CD4-positive, alpha-beta memory T cell (primary cell): Measurements from ENCODE around the gene STAU1. TPM values are rescaled to one million over a fixed set of nuclear protein-coding genes. Genes with fewer than 3 reads are reported as not detected.
"Not testable (repeated sequence)": the region's sequence is repeated elsewhere in the genome, so short reads cannot be mapped to it uniquely, and the experiment has no call there.

Experiments
- CTCF ChIA-PET: fragments of 350-600 bp; sonication (Branson Sonifier 250); formaldehyde crosslinking; loops from one replicate; lab custom pipeline; 2021; ENCODE audit warnings: inconsistent platforms; ENCODE audit not compliant: partially characterized antibody; lab: Charles Lee
- POLR2A ChIA-PET: fragments of 350-600 bp; sonication (Branson Sonifier 250); formaldehyde crosslinking; loops from one replicate; lab custom pipeline; 2021; ENCODE audit not compliant: partially characterized antibody; lab: Charles Lee
- DNase-seq, 5 donors: peaks; one replicate each; pipeline versions ENCODE4 v3.0.0 to v3.0.0-alpha.2; 2020 to 2022; ENCODE audit warnings: mixed read lengths in 1 of 5
- H3K27ac ChIP-seq: one replicate; pipeline ENCODE4 v1.7.0; 2013; ENCODE audit warnings: low read depth, low read length
- H3K27me3 ChIP-seq: 2 replicates; pipeline ENCODE4 v1.7.0; 2013; ENCODE audit warnings: mild to moderate bottlenecking, low read length, moderate library complexity; ENCODE audit not compliant: insufficient read depth
- H3K36me3 ChIP-seq: 2 replicates; pipeline ENCODE4 v1.7.0; 2013; ENCODE audit warnings: mild to moderate bottlenecking, low read length, moderate library complexity; ENCODE audit not compliant: insufficient read depth
- H3K4me1 ChIP-seq: 2 replicates; pipeline ENCODE4 v1.7.0; 2013; ENCODE audit warnings: mild to moderate bottlenecking, low read length, moderate library complexity; ENCODE audit not compliant: insufficient read depth
- H3K4me3 ChIP-seq, 2 donors: one replicate each; pipeline ENCODE4 v1.7.0; 2013; ENCODE audit warnings: low read length in 2 of 2, mild to moderate bottlenecking in 1 of 2
- H3K9me3 ChIP-seq, 2 donors: one replicate each; pipeline ENCODE4 v1.7.0; 2013; ENCODE audit warnings: low read length in 2 of 2, control low read depth in 1 of 2; ENCODE audit not compliant: control insufficient read depth in 1 of 2
- H3K27ac Mint-ChIP-seq, 7 donors: one replicate each; pipeline ENCODE4 v1.8.0; 2020 to 2021; ENCODE audit warnings: mixed read lengths in 7 of 7, mild to moderate bottlenecking in 6 of 7, inconsistent platforms in 3 of 7, moderate library complexity in 3 of 7
- H3K27me3 Mint-ChIP-seq, 2 donors: one replicate each; pipeline ENCODE4 v1.8.0; 2020 to 2021; ENCODE audit warnings: mixed read lengths in 2 of 2
- H3K36me3 Mint-ChIP-seq, 2 donors: one replicate each; pipeline ENCODE4 v1.8.0; 2020 to 2021; ENCODE audit warnings: mixed read lengths in 2 of 2, inconsistent platforms in 1 of 2, mild to moderate bottlenecking in 1 of 2
- H3K4me1 Mint-ChIP-seq, 4 donors: one replicate each; pipeline ENCODE4 v1.8.0; 2020 to 2021; ENCODE audit warnings: mixed read lengths in 4 of 4, mild to moderate bottlenecking in 1 of 4
- H3K4me3 Mint-ChIP-seq, 8 donors: one replicate each; pipeline ENCODE4 v1.8.0; 2020 to 2021; ENCODE audit warnings: mixed read lengths in 8 of 8, mild to moderate bottlenecking in 7 of 8, moderate library complexity in 6 of 8, inconsistent platforms in 3 of 8
- H3K9me3 Mint-ChIP-seq, 8 donors: one replicate each; pipeline ENCODE4 v1.8.0; 2020 to 2021; ENCODE audit warnings: mixed read lengths in 8 of 8, mild to moderate bottlenecking in 5 of 8, inconsistent platforms in 3 of 8, moderate library complexity in 1 of 8
- intact Hi-C: fragments of 100-400 bp; cut with micrococcal nuclease; formaldehyde crosslinking; loops from one replicate; pipeline ENCODE4 v1.15.1; 2023
- polyA plus RNA-seq, 2 donors: library from polyadenylated mRNA; unstranded; fragments of 300-500 nt; fragmentation: Illumina TruSeq; gene quantifications; one replicate each; pipeline ENCODE4 v1.2.3, GENCODE V29; 2021
- total RNA-seq, 2 experiments: library from RNA; stranded (reverse); gene quantifications; one replicate each; pipeline ENCODE4 v1.2.3, GENCODE V29; 2021

STAU1 gene
- total and polyA plus RNA-seq, 4 experiments from 2014 or later: 23.2 to 49.9 (median 49.0) TPM

- H3K36me3 Mint-ChIP-seq: peaks cover 39 to 47% of the 10 kb centered on the region in 2 donors
- H3K27ac ChIP-seq: no peak overlapping the region
- H3K27me3 Mint-ChIP-seq: no peaks in the 10 kb centered on the region
- no peaks in the 10 kb centered on the region for H3K27me3 ChIP-seq
- H3K27ac Mint-ChIP-seq: peak overlapping the region in 1 of 7 donors; percentile 76
- H3K9me3 ChIP-seq: no peaks in the 10 kb centered on the region
- H3K4me1 Mint-ChIP-seq: peaks cover 7 to 20% (median 15%) of the 10 kb centered on the region in 4 donors
- H3K9me3 Mint-ChIP-seq: no peaks in the 10 kb centered on the region
- no peak overlapping the region for H3K4me3 Mint-ChIP-seq
- intact Hi-C loops: no loop called here
- no peak overlapping the region for H3K4me3 ChIP-seq
- CTCF ChIA-PET: no interaction called here
- peaks cover 18% of the 10 kb centered on the region for H3K36me3 ChIP-seq
- H3K4me1 ChIP-seq: no peaks in the 10 kb centered on the region
- DNase-seq: no peak
- POLR2A ChIA-PET: no interaction called here
Measured at GRCh38 chr20:49103019-49103418, 85.1 kb downstream of the STAU1 start.

- Histone ChIP-seq H3K4me3 (no peak overlapping the region), H3K4me1 (no peaks in the 10 kb centered on the region), H3K36me3 (peaks cover 24% of the 10 kb centered on the region), H3K27me3 (no peaks in the 10 kb centered on the region), H3K27ac (peak overlapping the region; percentile 4), H3K9me3 (no peaks in the 10 kb centered on the region)
- ChIA-PET POLR2A (no interaction called here), CTCF (interaction anchor here (1.1 to 1.7 kb wide), 2 partner anchors 32 to 116 kb away, joined by 5 to 9 read pairs; no protein-coding TSS in a partner anchor)
- peaks cover 7 to 20% (median 15%) of the 10 kb centered on the region in 4 donors for H3K4me1 Mint-ChIP-seq
- H3K27ac Mint-ChIP-seq: peak overlapping the region; percentile 60 to 90 (median 73)
- H3K36me3 Mint-ChIP-seq: peaks cover 47 to 64% of the 10 kb centered on the region in 2 donors
- peak overlapping the region in 5 of 8 donors; percentile 7 to 54 (median 35) for H3K4me3 Mint-ChIP-seq
- no peaks in the 10 kb centered on the region for H3K27me3 Mint-ChIP-seq
- no peaks in the 10 kb centered on the region for H3K9me3 Mint-ChIP-seq
- no peak for DNase-seq
- intact Hi-C loops: no loop called here
Measured at GRCh38 chr20:49100972-49101371, 87.2 kb downstream of the STAU1 start.

GRCh38 chr20:49100292-49100691 is 87.8 kb downstream of the STAU1 start:
- H3K4me3 Mint-ChIP-seq, H3K27ac ChIP-seq, H3K4me1 ChIP-seq, H3K9me3 Mint-ChIP-seq, POLR2A ChIA-PET, H3K4me3 ChIP-seq, H3K27me3 Mint-ChIP-seq, intact Hi-C loops, DNase-seq, H3K27me3 ChIP-seq, H3K9me3 ChIP-seq: not testable (repeated sequence)
- CTCF ChIA-PET: interaction anchor here (1.1 to 1.7 kb wide), 2 partner anchors 33 to 117 kb away, joined by 5 to 9 read pairs; no protein-coding TSS in a partner anchor
- Mint-ChIP-seq H3K36me3 (peaks cover 47 to 66% of the 10 kb centered on the region in 2 donors), H3K4me1 (peaks cover 7 to 20% (median 15%) of the 10 kb centered on the region in 4 donors), H3K27ac (peak overlapping the region in 5 of 7 donors; percentile 15 to 78 (median 65))
- H3K36me3 ChIP-seq: peaks cover 31% of the 10 kb centered on the region

- H3K27me3 Mint-ChIP-seq: no peaks in the 10 kb centered on the region
- Histone ChIP-seq H3K9me3 (no peaks in the 10 kb centered on the region), H3K4me3 (no peak overlapping the region), H3K4me1 (no peaks in the 10 kb centered on the region), H3K27ac (no peak overlapping the region), H3K27me3 (no peaks in the 10 kb centered on the region), H3K36me3 (peaks cover 32% of the 10 kb centered on the region)
- no peak overlapping the region for H3K4me3 Mint-ChIP-seq
- CTCF ChIA-PET: no interaction called here
- POLR2A ChIA-PET: no interaction called here
- H3K36me3 Mint-ChIP-seq: peaks cover 57 to 76% of the 10 kb centered on the region in 2 donors
- intact Hi-C loops: no loop called here
- H3K27ac Mint-ChIP-seq: peak overlapping the region in 3 of 7 donors; percentile 32 to 80 (median 68)
- H3K4me1 Mint-ChIP-seq: peaks cover 7 to 20% (median 15%) of the 10 kb centered on the region in 4 donors
- DNase-seq: no peak
- no peaks in the 10 kb centered on the region for H3K9me3 Mint-ChIP-seq
Measured at GRCh38 chr20:49099011-49099410, 89.1 kb downstream of the STAU1 start.

GRCh38 chr20:49098136-49098535 is 90.0 kb downstream of the STAU1 start:
- DNase-seq: no peak
- H3K27ac Mint-ChIP-seq: peak overlapping the region in 3 of 7 donors; percentile 19 to 67 (median 48)
- no peak overlapping the region for H3K27ac ChIP-seq
- intact Hi-C loops: no loop called here
- H3K27me3 ChIP-seq: no peaks in the 10 kb centered on the region
- no peak overlapping the region for H3K4me3 ChIP-seq
- POLR2A ChIA-PET: no interaction called here
- H3K9me3 ChIP-seq: no peaks in the 10 kb centered on the region
- H3K4me3 Mint-ChIP-seq: no peak overlapping the region
- H3K4me1 Mint-ChIP-seq: peaks cover 7 to 20% (median 15%) of the 10 kb centered on the region in 4 donors
- peaks cover 35% of the 10 kb centered on the region for H3K36me3 ChIP-seq
- H3K36me3 Mint-ChIP-seq: peaks cover 50 to 73% of the 10 kb centered on the region in 2 donors
- H3K27me3 Mint-ChIP-seq: no peaks in the 10 kb centered on the region
- no peaks in the 10 kb centered on the region for H3K4me1 ChIP-seq
- H3K9me3 Mint-ChIP-seq: no peaks in the 10 kb centered on the region
- CTCF ChIA-PET: interaction anchor here (0.9 to 1.4 kb wide), 2 partner anchors 34 to 78 kb away, joined by 3 read pairs; no protein-coding TSS in a partner anchor

- Histone ChIP-seq H3K27me3 (no peaks in the 10 kb centered on the region), H3K4me3 (no peak overlapping the region), H3K36me3 (peaks cover 30% of the 10 kb centered on the region), H3K27ac (no peak overlapping the region), H3K9me3 (no peaks in the 10 kb centered on the region), H3K4me1 (no peaks in the 10 kb centered on the region)
- intact Hi-C loops: no loop called here
- no peaks in the 10 kb centered on the region for H3K9me3 Mint-ChIP-seq
- H3K27ac Mint-ChIP-seq: peak overlapping the region in 2 of 7 donors; percentile 52 to 61
- peaks cover 7 to 16% (median 15%) of the 10 kb centered on the region in 4 donors for H3K4me1 Mint-ChIP-seq
- no peak for DNase-seq
- ChIA-PET CTCF (interaction anchor here (0.9 to 1.4 kb wide), 2 partner anchors 35 to 77 kb away, joined by 3 read pairs; no protein-coding TSS in a partner anchor), POLR2A (interaction anchor here (0.6 kb wide), 1 partner anchor 182 kb away, joined by 3 read pairs; no protein-coding TSS in a partner anchor)
- no peaks in the 10 kb centered on the region for H3K27me3 Mint-ChIP-seq
- peaks cover 49 to 73% of the 10 kb centered on the region in 2 donors for H3K36me3 Mint-ChIP-seq
- H3K4me3 Mint-ChIP-seq: no peak overlapping the region
Measured at GRCh38 chr20:49097159-49097558, 91.0 kb downstream of the STAU1 start.

GRCh38 chr20:49096203-49096730 is 91.9 kb downstream of the STAU1 start:
- H3K4me1 Mint-ChIP-seq: peaks cover 6 to 12% (median 9%) of the 10 kb centered on the region in 4 donors
- Histone ChIP-seq H3K27ac (no peak overlapping the region), H3K4me1 (no peaks in the 10 kb centered on the region), H3K4me3 (no peak overlapping the region), H3K27me3 (no peaks in the 10 kb centered on the region), H3K9me3 (no peaks in the 10 kb centered on the region), H3K36me3 (peaks cover 38% of the 10 kb centered on the region)
- CTCF ChIA-PET: no interaction called here
- peak overlapping the region in 1 of 7 donors; percentile 13 for H3K27ac Mint-ChIP-seq
- H3K4me3 Mint-ChIP-seq: no peak overlapping the region
- H3K9me3 Mint-ChIP-seq: no peaks in the 10 kb centered on the region
- no peak for DNase-seq
- peaks cover 51 to 74% of the 10 kb centered on the region in 2 donors for H3K36me3 Mint-ChIP-seq
- intact Hi-C loops: no loop called here
- no peaks in the 10 kb centered on the region for H3K27me3 Mint-ChIP-seq
- POLR2A ChIA-PET: no interaction called here
